Spleen (tissue), 7 donors: Measurements from ENCODE around the gene ECHDC3.

Source experiments
- CTCF ChIP-seq, 11 experiments: fragments of 200-600 bp in 7 of 11; fragments of 450-650 bp in 4 of 11; sonication (generic) in 4 of 11; IDR thresholded peaks in 8 of 11; conservative IDR thresholded peaks in 3 of 11; 1 replicate in 7 of 11; 2 replicates in 4 of 11; pipeline versions ENCODE4 v1.4.0 to v1.8.0; 2016 to 2021; ENCODE audit warnings: antibody characterized with exemption in 11 of 11, inconsistent platforms in 4 of 11, mild to moderate bottlenecking in 1 of 11
- POLR2A ChIP-seq, 3 donors: fragments of 450-650 bp; IDR thresholded peaks; one replicate each; pipeline ENCODE4 v1.5.1; 2017; ENCODE audit warnings: antibody characterized with exemption in 3 of 3, mild to moderate bottlenecking in 1 of 3
- donor health status: DM: no; HTN: no; CAD: no; lungs with moderate emphysema.
- donor health status: DM: no; HTN: no; CAD: no.
- donor health status: DM: no; HTN: no; CAD: no.

- TF ChIP-seq CTCF (IDR thresholded peaks at IDR 0.05 in 8 of 11, conservative IDR thresholded peaks at IDR 0.05 in 3 of 11) (no peak), POLR2A (IDR thresholded peaks at IDR 0.05) (no peak)
Measured at GRCh38 chr10:11789306-11789705, 47.1 kb downstream of the ECHDC3 start.
